ENCODE data around the gene TNIP1.

DNA sequence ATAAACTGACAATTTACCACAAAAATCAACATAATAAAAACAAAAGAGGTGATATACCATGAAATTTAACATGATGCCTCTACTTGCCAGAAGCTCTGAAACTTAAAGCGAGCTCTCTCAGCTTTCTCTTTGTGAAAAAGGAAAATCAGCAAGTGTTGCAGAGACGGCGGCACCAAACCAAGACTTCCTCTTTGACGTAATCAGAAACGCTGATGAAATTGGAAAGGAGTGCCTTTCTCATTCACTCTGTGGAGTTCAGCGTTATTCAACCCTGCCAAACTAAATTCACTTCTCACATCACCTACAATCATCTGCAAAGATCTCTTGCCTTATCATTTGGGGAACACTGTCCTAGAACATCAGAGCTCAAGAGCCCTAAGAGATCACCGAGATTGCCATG is 44.6 kb upstream of the TNIP1 start:
- TF ChIP-seq CTCF (IDR thresholded peaks at IDR 0.05; ENCODE audit: borderline replicate concordance, extremely low read depth, low read length, poor library complexity, severe bottlenecking) = no peak
- TF ChIP-seq EZH2 (IDR thresholded peaks at IDR 0.05; ENCODE audit: borderline replicate concordance, low read depth, low read length, severe bottlenecking) = no peak

Data from DND-41 (cell line).